ENCODE results near the gene EEPD1. TPM values are rescaled to one million over a fixed set of nuclear protein-coding genes. Genes with fewer than 3 reads are reported as not detected.

The EEPD1 gene
- total RNA-seq, 1 donor: 9.0 TPM

GRCh38 chr7:36260481-36260880, 107.4 kb downstream of the EEPD1 start:
- no peak overlapping the region for H3K27ac ChIP-seq (ENCODE audit: low read depth, low read length)
- DNase-seq (ENCODE audit: insufficient read length, low spot score, missing footprints): no peak
- no peaks in the 10 kb centered on the region for H3K9me3 ChIP-seq (ENCODE audit: low read depth, low read length)
- no peaks in the 10 kb centered on the region for H3K36me3 ChIP-seq (ENCODE audit: insufficient read depth, low read length)
- no peaks in the 10 kb centered on the region for H3K27me3 ChIP-seq (ENCODE audit: insufficient read depth, low read length)
- peaks cover 9% of the 10 kb centered on the region for H3K4me1 ChIP-seq (ENCODE audit: insufficient read depth, low read length)
- H2AFZ ChIP-seq (ENCODE audit: low read length): no peak overlapping the region
- no peaks in the 10 kb centered on the region for H3K79me2 ChIP-seq (ENCODE audit: insufficient read depth, low read length)
- no peak for TF ChIP-seq CTCF (IDR thresholded peaks at IDR 0.05; ENCODE audit: extremely low read depth, low read depth, low read length)
- H4K20me1 ChIP-seq (ENCODE audit: insufficient read depth, low read length): no peaks in the 10 kb centered on the region
- no peak overlapping the region for H3K4me3 ChIP-seq (ENCODE audit: insufficient read depth, low read length)
- H3K4me2 ChIP-seq (ENCODE audit: insufficient read depth, low read length): no peak overlapping the region

GRCh38 chr7:36261019-36261754, 108.1 kb downstream of the EEPD1 start:
- H3K27me3 ChIP-seq (ENCODE audit: insufficient read depth, low read length): no peaks in the 10 kb centered on the region
- no peak overlapping the region for H3K4me2 ChIP-seq (ENCODE audit: insufficient read depth, low read length)
- no peaks in the 10 kb centered on the region for H3K36me3 ChIP-seq (ENCODE audit: insufficient read depth, low read length)
- no peak overlapping the region for H2AFZ ChIP-seq (ENCODE audit: low read length)
- DNase-seq (ENCODE audit: insufficient read length, low spot score, missing footprints): no peak
- H3K9me3 ChIP-seq (ENCODE audit: low read depth, low read length): no peaks in the 10 kb centered on the region
- H3K27ac ChIP-seq (ENCODE audit: low read depth, low read length): no peak overlapping the region
- TF ChIP-seq CTCF (IDR thresholded peaks at IDR 0.05; ENCODE audit: extremely low read depth, low read depth, low read length): no peak
- H4K20me1 ChIP-seq (ENCODE audit: insufficient read depth, low read length): no peaks in the 10 kb centered on the region
- no peaks in the 10 kb centered on the region for H3K79me2 ChIP-seq (ENCODE audit: insufficient read depth, low read length)
- H3K4me3 ChIP-seq (ENCODE audit: insufficient read depth, low read length): no peak overlapping the region
- peaks cover 11% of the 10 kb centered on the region for H3K4me1 ChIP-seq (ENCODE audit: insufficient read depth, low read length)

- no peak for TF ChIP-seq CTCF (IDR thresholded peaks at IDR 0.05; ENCODE audit: extremely low read depth, low read depth, low read length)
- no peaks in the 10 kb centered on the region for H4K20me1 ChIP-seq (ENCODE audit: insufficient read depth, low read length)
- H3K79me2 ChIP-seq (ENCODE audit: insufficient read depth, low read length): no peaks in the 10 kb centered on the region
- H3K9me3 ChIP-seq (ENCODE audit: low read depth, low read length): no peaks in the 10 kb centered on the region
- no peak overlapping the region for H3K4me2 ChIP-seq (ENCODE audit: insufficient read depth, low read length)
- no peak for DNase-seq (ENCODE audit: insufficient read length, low spot score, missing footprints)
- no peak overlapping the region for H3K4me3 ChIP-seq (ENCODE audit: insufficient read depth, low read length)
- peaks cover 11% of the 10 kb centered on the region for H3K4me1 ChIP-seq (ENCODE audit: insufficient read depth, low read length)
- no peaks in the 10 kb centered on the region for H3K27me3 ChIP-seq (ENCODE audit: insufficient read depth, low read length)
- no peaks in the 10 kb centered on the region for H3K36me3 ChIP-seq (ENCODE audit: insufficient read depth, low read length)
- no peak overlapping the region for H2AFZ ChIP-seq (ENCODE audit: low read length)
- H3K27ac ChIP-seq (ENCODE audit: low read depth, low read length): no peak overlapping the region
Measured at GRCh38 chr7:36262309-36263094, 109.4 kb downstream of the EEPD1 start.

- no peak for TF ChIP-seq CTCF (IDR thresholded peaks at IDR 0.05; ENCODE audit: extremely low read depth, low read depth, low read length)
- Histone ChIP-seq H4K20me1 (ENCODE audit: insufficient read depth, low read length) (no peaks in the 10 kb centered on the region), H3K27ac (ENCODE audit: low read depth, low read length) (no peak overlapping the region), H3K4me2 (ENCODE audit: insufficient read depth, low read length) (no peak overlapping the region), H3K9me3 (ENCODE audit: low read depth, low read length) (no peaks in the 10 kb centered on the region), H3K79me2 (ENCODE audit: insufficient read depth, low read length) (no peaks in the 10 kb centered on the region), H2AFZ (ENCODE audit: low read length) (no peak overlapping the region), H3K27me3 (ENCODE audit: insufficient read depth, low read length) (no peaks in the 10 kb centered on the region), H3K4me3 (ENCODE audit: insufficient read depth, low read length) (no peak overlapping the region), H3K4me1 (ENCODE audit: insufficient read depth, low read length) (peaks cover 11% of the 10 kb centered on the region), H3K36me3 (ENCODE audit: insufficient read depth, low read length) (no peaks in the 10 kb centered on the region)
- no peak for DNase-seq (ENCODE audit: insufficient read length, low spot score, missing footprints)
Measured at GRCh38 chr7:36263095-36263484, 110.0 kb downstream of the EEPD1 start.
